Measurements from ENCODE around the gene RTN4R. TPM values are rescaled to one million over a fixed set of nuclear protein-coding genes. Genes with fewer than 3 reads are reported as not detected.
"Not testable (repeated sequence)": the region's sequence is repeated elsewhere in the genome, so short reads cannot be mapped to it uniquely, and the experiment has no call there.

The RTN4R gene
- total RNA-seq, 1 donor from 2014 or later, result 2.9 TPM

GRCh38 chr22:20285473-20286311 lies 17.6 kb upstream of the RTN4R start:
- H3K4me3 ChIP-seq (ENCODE audit: insufficient read depth, low read depth, low read length); H3K36me3 ChIP-seq (ENCODE audit: insufficient read depth, low read length); H3K4me1 ChIP-seq (ENCODE audit: insufficient read depth, low read length); H2AFZ ChIP-seq (ENCODE audit: low read depth, low read length); H3K9me3 ChIP-seq (ENCODE audit: insufficient read depth, low read depth, low read length); FAIRE-seq; H4K20me1 ChIP-seq (ENCODE audit: insufficient read depth, low read length); H3K9ac ChIP-seq (ENCODE audit: low read length); H3K4me2 ChIP-seq (ENCODE audit: low read length); H3K9me3 Mint-ChIP-seq (ENCODE audit: unreplicated experiment); H3K36me3 Mint-ChIP-seq (ENCODE audit: low read depth, unreplicated experiment); H3K27ac ChIP-seq (ENCODE audit: low read depth, low read length); H3K27ac Mint-ChIP-seq (ENCODE audit: unreplicated experiment); H3K4me3 Mint-ChIP-seq (ENCODE audit: unreplicated experiment); DNase-seq (ENCODE audit: low read depth); H3K4me1 Mint-ChIP-seq (ENCODE audit: low read depth, unreplicated experiment); H3K79me2 ChIP-seq (ENCODE audit: insufficient read depth, low read length); H3K27me3 ChIP-seq (ENCODE audit: insufficient read depth, low read length): not testable (repeated sequence)
- TF ChIP-seq CTCF (IDR thresholded peaks at IDR 0.05; ENCODE audit: insufficient read depth, low read depth, low read length), result peak; percentile 45
- peaks cover 36% of the 10 kb centered on the region for H3K27me3 Mint-ChIP-seq (ENCODE audit: low read depth, unreplicated experiment)

- FAIRE-seq (no peak), DNase-seq (ENCODE audit: low read depth) (no peak)
- Mint-ChIP-seq H3K27ac (ENCODE audit: unreplicated experiment) (no peak overlapping the region), H3K36me3 (ENCODE audit: low read depth, unreplicated experiment) (no peaks in the 10 kb centered on the region), H3K9me3 (ENCODE audit: unreplicated experiment) (no peaks in the 10 kb centered on the region), H3K4me1 (ENCODE audit: low read depth, unreplicated experiment) (peaks cover 3% of the 10 kb centered on the region), H3K27me3 (ENCODE audit: low read depth, unreplicated experiment) (peaks cover 32% of the 10 kb centered on the region), H3K4me3 (ENCODE audit: unreplicated experiment) (no peak overlapping the region)
- no peaks in the 10 kb centered on the region for H3K36me3 ChIP-seq (ENCODE audit: insufficient read depth, low read length)
- H4K20me1 ChIP-seq (ENCODE audit: insufficient read depth, low read length), result no peaks in the 10 kb centered on the region
- no peak overlapping the region for H3K4me2 ChIP-seq (ENCODE audit: low read length)
- H3K79me2 ChIP-seq (ENCODE audit: insufficient read depth, low read length), result no peaks in the 10 kb centered on the region
- H3K9me3 ChIP-seq (ENCODE audit: insufficient read depth, low read depth, low read length), result no peaks in the 10 kb centered on the region
- H3K27me3 ChIP-seq (ENCODE audit: insufficient read depth, low read length), result peaks cover 2% of the 10 kb centered on the region
- TF ChIP-seq CTCF (IDR thresholded peaks at IDR 0.05; ENCODE audit: insufficient read depth, low read depth, low read length) (no peak), EZH2 (IDR thresholded peaks at IDR 0.05; ENCODE audit: insufficient read depth, low read length) (no peak)
- peaks cover 8% of the 10 kb centered on the region for H3K4me1 ChIP-seq (ENCODE audit: insufficient read depth, low read length)
- no peak overlapping the region for H3K9ac ChIP-seq (ENCODE audit: low read length)
- no peak overlapping the region for H2AFZ ChIP-seq (ENCODE audit: low read depth, low read length)
- H3K27ac ChIP-seq (ENCODE audit: low read depth, low read length), result no peak overlapping the region
- H3K4me3 ChIP-seq (ENCODE audit: insufficient read depth, low read depth, low read length), result no peak overlapping the region
Observed at GRCh38 chr22:20284471-20285086, 16.5 kb upstream of the RTN4R start.

- Histone ChIP-seq H3K27ac (ENCODE audit: low read depth, low read length) (no peak overlapping the region), H3K4me3 (ENCODE audit: insufficient read depth, low read depth, low read length) (no peak overlapping the region), H3K27me3 (ENCODE audit: insufficient read depth, low read length) (peaks cover 2% of the 10 kb centered on the region), H4K20me1 (ENCODE audit: insufficient read depth, low read length) (no peaks in the 10 kb centered on the region), H3K4me2 (ENCODE audit: low read length) (no peak overlapping the region), H3K9ac (ENCODE audit: low read length) (no peak overlapping the region), H3K79me2 (ENCODE audit: insufficient read depth, low read length) (no peaks in the 10 kb centered on the region), H3K4me1 (ENCODE audit: insufficient read depth, low read length) (peaks cover 8% of the 10 kb centered on the region), H3K9me3 (ENCODE audit: insufficient read depth, low read depth, low read length) (no peaks in the 10 kb centered on the region), H3K36me3 (ENCODE audit: insufficient read depth, low read length) (no peaks in the 10 kb centered on the region), H2AFZ (ENCODE audit: low read depth, low read length) (no peak overlapping the region)
- Mint-ChIP-seq H3K4me3 (ENCODE audit: unreplicated experiment) (no peak overlapping the region), H3K27me3 (ENCODE audit: low read depth, unreplicated experiment) (peaks cover 32% of the 10 kb centered on the region), H3K36me3 (ENCODE audit: low read depth, unreplicated experiment) (no peaks in the 10 kb centered on the region), H3K4me1 (ENCODE audit: low read depth, unreplicated experiment) (peaks cover 5% of the 10 kb centered on the region), H3K9me3 (ENCODE audit: unreplicated experiment) (no peaks in the 10 kb centered on the region), H3K27ac (ENCODE audit: unreplicated experiment) (no peak overlapping the region)
- TF ChIP-seq EZH2 (IDR thresholded peaks at IDR 0.05; ENCODE audit: insufficient read depth, low read length) (no peak), CTCF (IDR thresholded peaks at IDR 0.05; ENCODE audit: insufficient read depth, low read depth, low read length) (no peak)
- DNase-seq (ENCODE audit: low read depth) (no peak), FAIRE-seq (no peak)
Observed at GRCh38 chr22:20283674-20284066, 15.6 kb upstream of the RTN4R start.
